Osteoblast (primary cell): ENCODE data around the gene LAMA5. TPM values are rescaled to one million over a fixed set of nuclear protein-coding genes. Genes with fewer than 3 reads are reported as not detected.

Source experiments
- DNase-seq: peaks from one replicate; pipeline ENCODE4 v3.0.0; 2011; ENCODE audit warnings: low spot score, mixed read lengths; ENCODE audit not compliant: insufficient read length; ENCODE audit errors: missing footprints
- H2AFZ ChIP-seq: 2 replicates; pipeline ENCODE4 v1.6.0; 2011; ENCODE audit warnings: mild to moderate bottlenecking, low read length
- H3K27ac ChIP-seq: 2 replicates; pipeline ENCODE4 v1.5.1; 2011; ENCODE audit warnings: mild to moderate bottlenecking, low read depth, low read length, moderate library complexity
- H3K27me3 ChIP-seq: 2 replicates; pipeline ENCODE4 v1.6.0; 2012; ENCODE audit warnings: mild to moderate bottlenecking, control low read depth, inconsistent platforms, low read length, moderate library complexity; ENCODE audit not compliant: insufficient read depth
- H3K36me3 ChIP-seq: 2 replicates; pipeline ENCODE4 v1.5.1; 2011; ENCODE audit warnings: mild to moderate bottlenecking, low read length, control low read depth, moderate library complexity; ENCODE audit not compliant: insufficient read depth
- H3K4me1 ChIP-seq: 2 replicates; pipeline ENCODE4 v1.5.1; 2011; ENCODE audit warnings: mild to moderate bottlenecking, low read length, control low read depth, moderate library complexity; ENCODE audit not compliant: insufficient read depth
- H3K4me2 ChIP-seq: 2 replicates; pipeline ENCODE4 v1.6.0; 2011; ENCODE audit warnings: mild to moderate bottlenecking, low read length; ENCODE audit not compliant: insufficient read depth
- H3K4me3 ChIP-seq: fragments of 200-600 bp; sonication (generic); 3 replicates; pipeline ENCODE4 v1.5.1; 2012; ENCODE audit warnings: mild to moderate bottlenecking, low read length, inconsistent platforms; ENCODE audit not compliant: insufficient read depth
- H3K79me2 ChIP-seq: 2 replicates; pipeline ENCODE4 v1.6.0; 2012; ENCODE audit warnings: mild to moderate bottlenecking, low read length, control low read depth, inconsistent platforms; ENCODE audit not compliant: insufficient read depth
- H3K9me3 ChIP-seq: 2 replicates; pipeline ENCODE4 v1.5.1; 2011; ENCODE audit warnings: low read depth, low read length, control low read depth
- H4K20me1 ChIP-seq: 2 replicates; pipeline ENCODE4 v1.6.0; 2012; ENCODE audit warnings: mild to moderate bottlenecking, low read length, control low read depth; ENCODE audit not compliant: insufficient read depth
- total RNA-seq: library from RNA; depleted of rRNA; stranded (reverse); fragments of >200 nt; gene quantifications from 2 replicates; pipeline ENCODE4 v1.2.3, GENCODE V29; 2012
- TF ChIP-seq, protein P1 (sequence below): IDR thresholded peaks from 2 replicates; pipeline ENCODE4 v1.5.1; 2011; ENCODE audit warnings: mild to moderate bottlenecking, low read depth, low read length, moderate library complexity; ENCODE audit errors: extremely low read depth

Gene LAMA5
- total RNA-seq, 1 donor: 2.2 TPM

DNA sequence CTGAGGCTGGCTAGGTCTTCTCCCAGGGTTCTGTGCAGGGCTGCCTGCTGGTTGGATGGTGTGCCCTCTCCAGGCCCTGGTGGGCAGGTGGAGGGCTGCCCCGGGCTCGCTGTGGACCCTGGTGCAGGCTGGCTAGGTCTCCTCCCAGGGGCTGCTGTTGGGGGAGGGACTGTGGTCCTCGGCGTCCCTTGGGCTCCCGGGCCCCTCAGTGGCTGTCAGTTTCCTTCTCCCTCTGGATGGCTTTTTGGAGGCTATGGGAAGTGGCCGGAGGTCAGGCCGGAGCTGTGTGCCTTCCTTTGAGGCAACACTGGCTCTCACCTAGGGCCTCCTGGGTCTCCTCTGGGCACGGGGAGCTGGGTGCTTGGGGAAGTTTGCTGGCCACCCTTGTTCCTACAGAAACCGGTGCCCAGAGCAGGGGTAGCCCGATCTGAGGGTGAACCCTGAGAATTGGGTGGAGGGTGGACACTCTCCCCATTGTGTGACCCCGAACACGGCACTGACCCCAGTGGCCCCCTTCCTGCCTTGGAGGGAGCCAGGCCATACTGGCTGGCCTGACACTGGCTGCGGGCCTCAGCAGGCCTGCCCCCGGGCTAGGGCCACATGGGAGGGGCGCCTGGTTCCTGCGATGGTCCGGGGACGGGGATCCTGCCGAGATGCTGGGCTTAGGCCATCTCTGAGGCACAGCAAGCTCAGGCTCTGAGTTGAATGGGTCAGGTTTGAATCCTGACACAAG lies 43.8 kb upstream of the LAMA5 start:
- no peaks in the 10 kb centered on the region for H3K36me3 ChIP-seq
- TF ChIP-seq, protein P1, sequence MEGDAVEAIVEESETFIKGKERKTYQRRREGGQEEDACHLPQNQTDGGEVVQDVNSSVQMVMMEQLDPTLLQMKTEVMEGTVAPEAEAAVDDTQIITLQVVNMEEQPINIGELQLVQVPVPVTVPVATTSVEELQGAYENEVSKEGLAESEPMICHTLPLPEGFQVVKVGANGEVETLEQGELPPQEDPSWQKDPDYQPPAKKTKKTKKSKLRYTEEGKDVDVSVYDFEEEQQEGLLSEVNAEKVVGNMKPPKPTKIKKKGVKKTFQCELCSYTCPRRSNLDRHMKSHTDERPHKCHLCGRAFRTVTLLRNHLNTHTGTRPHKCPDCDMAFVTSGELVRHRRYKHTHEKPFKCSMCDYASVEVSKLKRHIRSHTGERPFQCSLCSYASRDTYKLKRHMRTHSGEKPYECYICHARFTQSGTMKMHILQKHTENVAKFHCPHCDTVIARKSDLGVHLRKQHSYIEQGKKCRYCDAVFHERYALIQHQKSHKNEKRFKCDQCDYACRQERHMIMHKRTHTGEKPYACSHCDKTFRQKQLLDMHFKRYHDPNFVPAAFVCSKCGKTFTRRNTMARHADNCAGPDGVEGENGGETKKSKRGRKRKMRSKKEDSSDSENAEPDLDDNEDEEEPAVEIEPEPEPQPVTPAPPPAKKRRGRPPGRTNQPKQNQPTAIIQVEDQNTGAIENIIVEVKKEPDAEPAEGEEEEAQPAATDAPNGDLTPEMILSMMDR: no peak
- no peak overlapping the region for H3K4me2 ChIP-seq

GRCh38 chr20:62409931-62410745 lies 43.0 kb upstream of the LAMA5 start:
- Histone ChIP-seq H3K4me2 (no peak overlapping the region), H2AFZ (no peak overlapping the region), H3K27ac (no peak overlapping the region), H3K36me3 (no peaks in the 10 kb centered on the region), H3K4me3 (no peak overlapping the region), H3K4me1 (peaks cover 3% of the 10 kb centered on the region), H3K27me3 (peaks cover 5% of the 10 kb centered on the region), H3K9me3 (no peaks in the 10 kb centered on the region), H4K20me1 (peaks cover 2% of the 10 kb centered on the region), H3K79me2 (peaks cover 14% of the 10 kb centered on the region)
- peak; percentile 97 for DNase-seq
- TF ChIP-seq, protein P1: peak; percentile 45

More for the DNA sequence above, 43.8 kb upstream of the LAMA5 start:
- Histone ChIP-seq H3K4me1 (peaks cover 3% of the 10 kb centered on the region), H3K27me3 (peaks cover 5% of the 10 kb centered on the region), H3K27ac (no peak overlapping the region), H2AFZ (no peak overlapping the region), H3K4me3 (no peak overlapping the region), H3K79me2 (peaks cover 8% of the 10 kb centered on the region), H3K9me3 (no peaks in the 10 kb centered on the region), H4K20me1 (no peaks in the 10 kb centered on the region)
- DNase-seq: no peak

- Histone ChIP-seq H4K20me1 (peaks cover 2% of the 10 kb centered on the region), H3K9me3 (no peaks in the 10 kb centered on the region), H3K79me2 (peaks cover 18% of the 10 kb centered on the region), H3K36me3 (no peaks in the 10 kb centered on the region), H2AFZ (no peak overlapping the region), H3K27ac (no peak overlapping the region), H3K4me1 (peaks cover 3% of the 10 kb centered on the region), H3K4me2 (no peak overlapping the region), H3K4me3 (no peak overlapping the region), H3K27me3 (no peaks in the 10 kb centered on the region)
- DNase-seq: no peak
- TF ChIP-seq, protein P1: no peak
Measured at GRCh38 chr20:62409086-62409853, 42.2 kb upstream of the LAMA5 start.

- no peak for DNase-seq
- no peak overlapping the region for H3K4me3 ChIP-seq
- TF ChIP-seq, protein P1: no peak
- no peaks in the 10 kb centered on the region for H3K9me3 ChIP-seq
- H3K4me2 ChIP-seq: no peak overlapping the region
- no peak overlapping the region for H2AFZ ChIP-seq
- peaks cover 3% of the 10 kb centered on the region for H3K4me1 ChIP-seq
- no peak overlapping the region for H3K27ac ChIP-seq
- H4K20me1 ChIP-seq: peaks cover 2% of the 10 kb centered on the region
- peaks cover 18% of the 10 kb centered on the region for H3K79me2 ChIP-seq
- H3K36me3 ChIP-seq: no peaks in the 10 kb centered on the region
- no peaks in the 10 kb centered on the region for H3K27me3 ChIP-seq
Measured at GRCh38 chr20:62408640-62409039, 41.5 kb upstream of the LAMA5 start.
